Right lobe of liver (tissue), 6 donors: ENCODE data around the gene GPR45. TPM values are rescaled to one million over a fixed set of nuclear protein-coding genes. Genes with fewer than 3 reads are reported as not detected.

Experiments used
- ATAC-seq, 4 donors: fragments of 200-7000 bp; cut with Tn5 transposase; one replicate each; pipeline ENCODE4 v1.9.1; 2020; ENCODE audit warnings: mild to moderate bottlenecking in 4 of 4, moderate library complexity in 4 of 4
- DNase-seq, 3 donors: peaks; one replicate each; pipeline ENCODE4 v3.0.0-alpha.2; 2020
- H3K27ac ChIP-seq, 3 donors: fragments of 200-600 bp; one replicate each; pipeline ENCODE4 v1.8.0; 2022
- H3K27me3 ChIP-seq, 2 donors: fragments of 200-600 bp; one replicate each; pipeline ENCODE4 v1.8.0; 2022
- H3K36me3 ChIP-seq, 4 donors: fragments of 200-600 bp; sonication (generic) in 1 of 4; one replicate each; pipeline versions ENCODE4 v1.5.1 to v1.8.0; 2017 to 2022; ENCODE audit warnings: control low read depth in 1 of 4
- H3K4me1 ChIP-seq, 4 donors: fragments of 200-600 bp; sonication (generic) in 1 of 4; one replicate each; pipeline versions ENCODE4 v1.5.1 to v1.8.0; 2017 to 2022; ENCODE audit warnings: control low read depth in 1 of 4
- H3K4me3 ChIP-seq, 3 donors: fragments of 200-600 bp; one replicate each; pipeline ENCODE4 v1.8.0; 2022
- H3K9me3 ChIP-seq, 4 donors: fragments of 200-600 bp; sonication (generic) in 1 of 4; one replicate each; pipeline versions ENCODE4 v1.5.1 to v1.8.0; 2017 to 2022; ENCODE audit warnings: control low read depth in 1 of 4
- POLR2A ChIP-seq: fragments of 450-650 bp; IDR thresholded peaks from one replicate; pipeline ENCODE4 v1.6.1; 2017; ENCODE audit warnings: antibody characterized with exemption, mild to moderate bottlenecking
- WGBS: methylation state at CpG from one replicate; pipeline ENCODE4 v1.1.6; 2018; ENCODE audit warnings: low coverage, low lambda C conversion rate; ENCODE audit not compliant: insufficient coverage; ENCODE audit errors: missing lambda C conversion rate; 5-methylcytosine and 5-hydroxymethylcytosine counted together
- intact Hi-C, 2 donors: fragments of 100-400 bp; cut with DNase I; formaldehyde crosslinking; loops; one replicate each; pipeline versions ENCODE4 v1.11.2 to v1.14.1; 2022
- total RNA-seq, 6 experiments: library from RNA; depleted of rRNA in 2 of 6; stranded (reverse); fragments of >200 nt in 2 of 6; fragmentation: NEBNext Ultra II Directional in 3 of 6; extraction: Animal tissue kit (Norgen Biotek cat#: 25700) in 3 of 6; gene quantifications; one replicate each; pipeline versions ENCODE4 v1.1.0 to v1.2.4, GENCODE V29; 2016 to 2023
- TF ChIP-seq, protein P1 (sequence below), 4 donors: fragments of 200-600 bp in 3 of 4; fragments of 450-650 bp in 1 of 4; IDR thresholded peaks; one replicate each; pipeline versions ENCODE4 v1.5.1 to v1.8.0; 2016 to 2022; ENCODE audit warnings: antibody characterized with exemption in 4 of 4, mild to moderate bottlenecking in 2 of 4
- donor health status: DM: no; HTN: yes; CAD: no.
- donor health status: DM: no; HTN: no; CAD: no.
- donor health status: DM: no; HTN: no; CAD: no.
- donor health status: DM: no; HTN: yes; CAD: no.
- donor health status: DM: no; HTN: yes; CAD: no.

The GPR45 gene
- total RNA-seq, 6 experiments from 2014 or later = not detected

DNA sequence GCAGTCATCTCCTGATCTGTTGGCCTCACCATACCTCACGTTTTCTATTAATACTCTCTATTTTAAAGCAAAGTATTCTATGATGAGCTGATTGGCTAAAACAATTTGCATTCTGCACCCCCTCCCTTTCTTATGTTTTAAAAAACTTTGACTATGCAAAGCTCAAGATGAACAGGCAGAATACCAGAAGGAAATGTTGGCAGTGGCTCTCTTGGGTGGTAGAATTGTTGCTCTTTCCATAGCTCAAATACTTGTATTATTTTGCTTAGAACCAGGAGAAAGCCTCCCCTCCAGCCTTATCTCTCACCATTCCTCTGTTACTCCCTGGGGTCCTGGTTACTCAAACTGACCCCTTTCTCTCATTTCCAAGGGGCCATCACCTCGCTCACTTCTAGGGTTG lies 14.4 kb downstream of the GPR45 start:
- H3K9me3 ChIP-seq = no peaks in the 10 kb centered on the region
- H3K27me3 ChIP-seq = no peaks in the 10 kb centered on the region
- intact Hi-C loops = no loop called here
- 74% methylated on average over 2 of the region's 2 CpGs for WGBS
- TF ChIP-seq POLR2A = no peak
- TF ChIP-seq, protein P1, sequence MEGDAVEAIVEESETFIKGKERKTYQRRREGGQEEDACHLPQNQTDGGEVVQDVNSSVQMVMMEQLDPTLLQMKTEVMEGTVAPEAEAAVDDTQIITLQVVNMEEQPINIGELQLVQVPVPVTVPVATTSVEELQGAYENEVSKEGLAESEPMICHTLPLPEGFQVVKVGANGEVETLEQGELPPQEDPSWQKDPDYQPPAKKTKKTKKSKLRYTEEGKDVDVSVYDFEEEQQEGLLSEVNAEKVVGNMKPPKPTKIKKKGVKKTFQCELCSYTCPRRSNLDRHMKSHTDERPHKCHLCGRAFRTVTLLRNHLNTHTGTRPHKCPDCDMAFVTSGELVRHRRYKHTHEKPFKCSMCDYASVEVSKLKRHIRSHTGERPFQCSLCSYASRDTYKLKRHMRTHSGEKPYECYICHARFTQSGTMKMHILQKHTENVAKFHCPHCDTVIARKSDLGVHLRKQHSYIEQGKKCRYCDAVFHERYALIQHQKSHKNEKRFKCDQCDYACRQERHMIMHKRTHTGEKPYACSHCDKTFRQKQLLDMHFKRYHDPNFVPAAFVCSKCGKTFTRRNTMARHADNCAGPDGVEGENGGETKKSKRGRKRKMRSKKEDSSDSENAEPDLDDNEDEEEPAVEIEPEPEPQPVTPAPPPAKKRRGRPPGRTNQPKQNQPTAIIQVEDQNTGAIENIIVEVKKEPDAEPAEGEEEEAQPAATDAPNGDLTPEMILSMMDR (IDR thresholded peaks at IDR 0.05) = no peak
- no peaks in the 10 kb centered on the region for H3K36me3 ChIP-seq
- no peak overlapping the region for H3K4me3 ChIP-seq
- no peak overlapping the region for H3K27ac ChIP-seq
- DNase-seq (no peak), ATAC-seq (no peak)
- H3K4me1 ChIP-seq = no peaks in the 10 kb centered on the region

DNA sequence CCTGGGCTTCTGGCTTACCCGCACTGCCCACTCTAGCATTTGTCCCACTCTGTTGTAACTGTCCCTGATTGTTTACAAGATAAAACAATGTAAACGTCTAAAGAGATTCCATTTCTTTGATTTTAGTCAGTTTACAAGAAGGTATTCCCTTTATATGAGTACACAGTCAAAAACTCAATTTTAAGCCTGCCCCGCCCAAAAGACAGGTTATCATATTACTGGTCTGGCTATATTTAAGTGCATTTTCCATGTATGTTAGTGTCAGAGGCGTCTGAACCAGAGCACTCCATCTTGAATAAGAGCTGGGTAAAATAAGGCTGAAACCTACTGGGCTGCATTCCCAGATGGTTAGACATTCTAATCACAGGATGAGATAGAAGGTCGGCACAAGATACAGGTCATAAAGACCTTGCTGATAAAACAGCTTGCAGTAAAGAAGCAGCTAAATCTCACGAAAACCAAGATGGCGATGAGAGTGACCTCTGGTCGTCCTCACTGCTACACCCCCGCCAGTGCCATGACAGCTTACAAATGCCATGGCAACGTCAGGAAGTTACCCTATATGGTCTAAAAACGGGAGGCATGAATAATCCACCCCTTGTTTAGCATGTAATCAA lies 15.0 kb downstream of the GPR45 start:
- Histone ChIP-seq H3K9me3 (no peaks in the 10 kb centered on the region), H3K4me1 (no peaks in the 10 kb centered on the region), H3K36me3 (no peaks in the 10 kb centered on the region), H3K4me3 (no peak overlapping the region), H3K27ac (no peak overlapping the region), H3K27me3 (no peaks in the 10 kb centered on the region)
- intact Hi-C loops = no loop called here
- WGBS = 77% methylated on average over 9 of the region's 11 CpGs
- DNase-seq (no peak), ATAC-seq (no peak)
- TF ChIP-seq, protein P1 (IDR thresholded peaks at IDR 0.05) = no peak
- TF ChIP-seq POLR2A = no peak

DNA sequence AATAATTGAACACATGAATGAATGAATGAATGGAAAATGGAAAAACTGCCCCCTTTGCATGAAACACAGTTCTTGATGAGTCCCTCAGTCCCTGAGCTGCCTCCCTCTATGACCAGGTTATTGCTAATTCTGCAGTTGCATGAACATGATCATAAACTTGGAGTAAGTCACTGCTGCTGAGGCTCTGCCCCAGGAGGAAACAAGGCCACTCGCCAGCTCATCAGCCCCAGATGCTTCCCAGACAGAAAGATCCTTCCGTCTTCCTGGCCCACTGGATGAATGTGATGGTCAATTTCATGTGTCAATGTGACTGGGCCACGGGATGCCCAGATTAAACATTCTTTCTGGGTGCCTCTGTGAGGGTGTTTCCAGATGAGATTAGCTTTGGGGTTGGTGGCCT lies 16.4 kb downstream of the GPR45 start:
- no peaks in the 10 kb centered on the region for H3K4me1 ChIP-seq
- TF ChIP-seq, protein P1 (IDR thresholded peaks at IDR 0.05) = no peak
- no peak for TF ChIP-seq POLR2A
- ATAC-seq = no peak
- no CpG with 5 or more reads among the region's 3 CpGs for WGBS
- intact Hi-C loops = no loop called here
- no peaks in the 10 kb centered on the region for H3K9me3 ChIP-seq
- DNase-seq = no peak
- no peaks in the 10 kb centered on the region for H3K27me3 ChIP-seq
- no peaks in the 10 kb centered on the region for H3K36me3 ChIP-seq
- no peak overlapping the region for H3K4me3 ChIP-seq
- no peak overlapping the region for H3K27ac ChIP-seq

DNA sequence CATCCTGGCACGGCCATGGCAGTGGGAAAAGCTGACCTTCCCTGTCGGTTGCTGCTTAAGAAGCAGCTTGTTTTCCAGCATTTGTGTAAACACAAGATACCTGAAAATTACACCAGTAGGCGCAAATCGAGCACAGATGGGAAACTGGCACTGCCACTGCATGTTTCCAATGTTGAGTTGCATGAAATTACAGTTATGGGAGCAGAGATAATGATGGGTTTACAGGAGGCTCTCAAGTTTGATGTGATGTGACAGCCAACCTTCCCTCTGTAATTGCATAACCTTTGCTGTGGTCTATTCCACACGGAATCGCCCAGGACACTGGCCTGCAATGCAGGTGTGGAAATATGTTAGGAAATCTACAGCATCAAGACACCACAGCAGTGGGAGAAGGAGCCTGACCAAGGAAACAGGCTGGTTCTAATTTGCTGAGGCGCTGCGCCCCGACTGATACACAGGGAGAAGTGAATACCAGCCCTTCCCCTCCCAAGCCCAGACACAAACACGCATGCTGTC lies 17.4 kb downstream of the GPR45 start:
- DNase-seq = no peak
- no peak for ATAC-seq
- Histone ChIP-seq H3K9me3 (no peaks in the 10 kb centered on the region), H3K27me3 (no peaks in the 10 kb centered on the region), H3K27ac (no peak overlapping the region), H3K4me3 (no peak overlapping the region), H3K4me1 (no peaks in the 10 kb centered on the region), H3K36me3 (peaks cover 0 to 4% (median 2%) of the 10 kb centered on the region in 4 donors)
- TF ChIP-seq, protein P1 (IDR thresholded peaks at IDR 0.05) = no peak
- no peak for TF ChIP-seq POLR2A
- intact Hi-C loops = no loop called here
- 68% methylated on average over 5 of the region's 10 CpGs for WGBS
